ENCODE results near the gene NUP205.

Gene NUP205

GRCh38 chr7:135539629-135540028 lies 18.1 kb upstream of the NUP205 start:
- no peak for DNase-seq (ENCODE audit: low spot score)

- no peak for DNase-seq (ENCODE audit: low spot score)
Observed at GRCh38 chr7:135541029-135541428, 16.7 kb upstream of the NUP205 start.

- DNase-seq (ENCODE audit: low spot score) = no peak
Observed at GRCh38 chr7:135550196-135550595, 7.5 kb upstream of the NUP205 start.

GRCh38 chr7:135552148-135552547 lies 5.6 kb upstream of the NUP205 start:
- DNase-seq (ENCODE audit: low spot score) = no peak

- DNase-seq (ENCODE audit: low spot score) = no peak
Observed at GRCh38 chr7:135553346-135553745, 4.4 kb upstream of the NUP205 start.

- DNase-seq (ENCODE audit: low spot score) = peak; percentile 62
Observed at GRCh38 chr7:135558337-135558767, 635 bp downstream of the NUP205 start.

GRCh38 chr7:135558881-135559280 lies 1.2 kb downstream of the NUP205 start:
- DNase-seq (ENCODE audit: low spot score) = no peak

- no peak for DNase-seq (ENCODE audit: low spot score)
Observed at GRCh38 chr7:135560631-135561030, 2.9 kb downstream of the NUP205 start.

- no peak for DNase-seq (ENCODE audit: low spot score)
Observed at GRCh38 chr7:135562720-135563119, 5.0 kb downstream of the NUP205 start.

- DNase-seq (ENCODE audit: low spot score) = no peak
Observed at GRCh38 chr7:135571834-135572233, 14.1 kb downstream of the NUP205 start.

GRCh38 chr7:135573541-135573940 lies 15.8 kb downstream of the NUP205 start:
- DNase-seq (ENCODE audit: low spot score) = no peak

GRCh38 chr7:135575296-135575695 lies 17.6 kb downstream of the NUP205 start:
- no peak for DNase-seq (ENCODE audit: low spot score)

GRCh38 chr7:135578569-135578968 lies 20.9 kb downstream of the NUP205 start:
- DNase-seq (ENCODE audit: low spot score) = no peak

GRCh38 chr7:135584362-135585353 lies 26.9 kb downstream of the NUP205 start:
- DNase-seq (ENCODE audit: low spot score) = no peak

GRCh38 chr7:135597181-135597925 lies 39.6 kb downstream of the NUP205 start:
- no peak for DNase-seq (ENCODE audit: low spot score)

- no peak for DNase-seq (ENCODE audit: low spot score)
Observed at GRCh38 chr7:135597926-135598305, 40.2 kb downstream of the NUP205 start.

- no peak for DNase-seq (ENCODE audit: low spot score)
Observed at GRCh38 chr7:135599471-135599870, 41.8 kb downstream of the NUP205 start.

- DNase-seq (ENCODE audit: low spot score) = no peak
Observed at GRCh38 chr7:135600226-135600625, 42.5 kb downstream of the NUP205 start.

GRCh38 chr7:135601182-135601581 lies 43.5 kb downstream of the NUP205 start:
- DNase-seq (ENCODE audit: low spot score) = no peak

GRCh38 chr7:135602304-135602703 lies 44.6 kb downstream of the NUP205 start:
- no peak for DNase-seq (ENCODE audit: low spot score)

GRCh38 chr7:135616136-135616535 lies 58.4 kb downstream of the NUP205 start:
- DNase-seq (ENCODE audit: low spot score) = no peak

GRCh38 chr7:135617781-135618180 lies 60.1 kb downstream of the NUP205 start:
- DNase-seq (ENCODE audit: low spot score) = no peak

GRCh38 chr7:135618510-135618909 lies 60.8 kb downstream of the NUP205 start:
- DNase-seq (ENCODE audit: low spot score) = no peak
